Duodenal mucosa (tissue), 2 donors: ENCODE results near the gene MS4A6A.
"Not testable (repeated sequence)": the region's sequence is repeated elsewhere in the genome, so short reads cannot be mapped to it uniquely, and the experiment has no call there.

ENCODE experiments used
- H3K27ac ChIP-seq: one replicate; pipeline ENCODE4 v1.7.0; 2013; ENCODE audit warnings: low read depth, low read length
- H3K27me3 ChIP-seq, 2 donors: one replicate each; pipeline ENCODE4 v1.7.0; 2013; ENCODE audit warnings: low read length in 2 of 2, control low read depth in 1 of 2; ENCODE audit not compliant: insufficient read depth in 2 of 2, control insufficient read depth in 1 of 2
- H3K36me3 ChIP-seq, 2 donors: one replicate each; pipeline ENCODE4 v1.7.0; 2013; ENCODE audit warnings: low read length in 2 of 2, control low read depth in 1 of 2; ENCODE audit not compliant: insufficient read depth in 2 of 2, control insufficient read depth in 1 of 2
- H3K4me1 ChIP-seq, 2 donors: one replicate each; pipeline ENCODE4 v1.7.0; 2013; ENCODE audit warnings: low read length in 2 of 2, control low read depth in 1 of 2; ENCODE audit not compliant: insufficient read depth in 2 of 2, control insufficient read depth in 1 of 2
- H3K4me3 ChIP-seq, 2 donors: one replicate each; pipeline ENCODE4 v1.7.0; 2013; ENCODE audit warnings: low read length in 2 of 2, low read depth in 1 of 2
- H3K9ac ChIP-seq, 2 donors: one replicate each; pipeline ENCODE4 v1.7.0; 2013; ENCODE audit warnings: low read length in 2 of 2, low read depth in 1 of 2
- H3K9me3 ChIP-seq, 2 donors: one replicate each; pipeline ENCODE4 v1.7.0; 2013; ENCODE audit warnings: low read length in 2 of 2, control low read depth in 1 of 2; ENCODE audit not compliant: control insufficient read depth in 1 of 2

MS4A6A gene

DNA sequence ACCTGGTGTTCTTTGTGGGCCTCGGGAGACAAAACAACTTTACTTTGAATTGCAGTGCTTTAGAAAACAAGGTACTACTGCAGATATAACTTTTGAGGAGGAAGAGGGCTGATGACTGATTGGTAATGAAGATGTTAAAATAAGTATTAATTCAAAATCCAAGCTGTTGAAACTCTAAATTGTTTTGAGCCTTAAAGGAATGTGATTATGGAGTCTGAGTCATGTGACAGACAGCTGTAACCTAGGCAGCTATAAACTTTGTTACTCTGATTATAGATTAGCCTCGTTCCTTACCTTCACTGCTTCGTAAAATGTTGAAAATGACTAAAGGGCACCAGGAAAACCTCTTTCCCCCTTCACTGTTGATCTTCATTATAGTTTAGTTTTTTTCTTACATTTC is 51.0 kb downstream of the MS4A6A start:
- H3K9ac ChIP-seq, result no peak overlapping the region
- no peaks in the 10 kb centered on the region for H3K36me3 ChIP-seq
- no peak overlapping the region for H3K4me3 ChIP-seq
- no peak overlapping the region for H3K27ac ChIP-seq
- no peaks in the 10 kb centered on the region for H3K9me3 ChIP-seq
- H3K4me1 ChIP-seq, result no peaks in the 10 kb centered on the region
- no peaks in the 10 kb centered on the region for H3K27me3 ChIP-seq

- Histone ChIP-seq H3K9ac (no peak overlapping the region), H3K36me3 (no peaks in the 10 kb centered on the region), H3K9me3 (no peaks in the 10 kb centered on the region), H3K27ac (no peak overlapping the region), H3K4me3 (no peak overlapping the region), H3K4me1 (peaks cover 0 to 6% of the 10 kb centered on the region in 2 donors), H3K27me3 (no peaks in the 10 kb centered on the region)
These were observed 52.4 kb downstream of the MS4A6A start for GRCh38 chr11:60130496-60130895.

DNA sequence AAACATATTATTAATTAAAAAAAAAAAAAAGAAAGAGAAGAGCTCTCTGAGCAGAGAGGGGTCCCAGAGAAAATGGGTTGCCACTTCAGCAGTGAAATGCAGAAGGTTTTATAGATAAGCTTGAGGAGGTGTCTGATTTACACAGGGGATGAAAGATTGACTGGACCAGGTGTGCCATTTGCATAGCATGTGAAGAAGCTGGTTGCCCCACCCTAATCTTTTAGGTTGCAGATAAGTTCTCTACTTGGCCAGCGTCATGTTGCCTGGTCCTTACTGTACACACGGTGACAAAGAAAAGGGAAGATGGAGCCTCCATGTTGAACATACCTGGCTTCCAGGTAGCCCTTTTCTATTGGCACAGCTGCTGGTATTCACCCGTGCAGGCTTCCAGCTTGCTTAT is 53.0 kb downstream of the MS4A6A start:
- Histone ChIP-seq H3K4me3 (no peak overlapping the region), H3K27me3 (no peaks in the 10 kb centered on the region), H3K27ac (no peak overlapping the region), H3K36me3 (no peaks in the 10 kb centered on the region), H3K9ac (no peak overlapping the region), H3K4me1 (peaks cover 0 to 6% of the 10 kb centered on the region in 2 donors), H3K9me3 (no peaks in the 10 kb centered on the region)

DNA sequence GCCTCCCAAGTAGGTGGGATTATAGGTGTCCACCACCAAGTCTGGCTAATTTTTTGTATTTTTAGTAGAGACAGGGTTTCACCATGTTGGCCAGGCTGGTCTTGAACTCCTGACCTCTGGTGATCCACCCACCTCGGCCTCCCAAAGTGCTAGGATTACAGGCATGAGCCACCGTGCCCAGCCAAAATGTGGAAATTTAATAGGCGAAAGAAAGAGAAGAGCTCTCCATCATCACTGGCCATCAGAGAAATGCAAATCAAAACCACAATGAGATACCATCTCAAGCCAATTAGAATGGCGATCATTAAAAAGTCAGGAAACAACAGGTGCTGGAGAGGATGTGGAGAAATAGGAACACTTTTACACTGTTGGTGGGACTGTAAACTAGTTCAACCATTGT is 54.0 kb downstream of the MS4A6A start:
- H3K4me1 ChIP-seq, H3K27me3 ChIP-seq, H3K27ac ChIP-seq, H3K9me3 ChIP-seq, H3K36me3 ChIP-seq, H3K4me3 ChIP-seq, H3K9ac ChIP-seq: not testable (repeated sequence)

DNA sequence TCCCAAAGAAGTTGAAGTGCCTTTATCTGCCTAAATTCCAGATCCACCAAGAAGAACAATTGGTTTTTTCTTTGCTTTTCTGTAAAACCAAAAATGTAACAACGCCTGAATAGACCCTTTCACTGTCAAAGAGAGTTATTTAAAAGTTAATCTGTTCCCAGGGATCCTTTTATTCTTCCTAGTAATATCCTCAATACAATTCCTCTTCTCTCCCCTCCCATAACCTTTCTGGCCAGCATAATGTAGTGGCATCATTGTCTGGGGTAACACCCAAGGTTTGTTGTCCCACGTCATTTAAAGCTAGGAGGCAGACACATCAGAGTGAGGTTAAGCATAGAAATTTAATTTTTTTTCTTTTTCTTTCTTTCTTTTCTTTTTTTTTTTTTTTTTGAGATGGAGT is 54.5 kb downstream of the MS4A6A start:
- no peak overlapping the region for H3K27ac ChIP-seq
- no peaks in the 10 kb centered on the region for H3K9me3 ChIP-seq
- H3K36me3 ChIP-seq, result no peaks in the 10 kb centered on the region
- no peak overlapping the region for H3K9ac ChIP-seq
- H3K4me3 ChIP-seq, result no peak overlapping the region
- H3K4me1 ChIP-seq, result peaks cover 0 to 6% of the 10 kb centered on the region in 2 donors
- no peaks in the 10 kb centered on the region for H3K27me3 ChIP-seq

- Histone ChIP-seq H3K27ac (no peak overlapping the region), H3K4me3 (no peak overlapping the region), H3K36me3 (no peaks in the 10 kb centered on the region), H3K4me1 (peaks cover 0 to 6% of the 10 kb centered on the region in 2 donors), H3K27me3 (no peaks in the 10 kb centered on the region), H3K9ac (no peak overlapping the region), H3K9me3 (no peaks in the 10 kb centered on the region)
These were observed 55.5 kb downstream of the MS4A6A start for GRCh38 chr11:60127311-60127811.

DNA sequence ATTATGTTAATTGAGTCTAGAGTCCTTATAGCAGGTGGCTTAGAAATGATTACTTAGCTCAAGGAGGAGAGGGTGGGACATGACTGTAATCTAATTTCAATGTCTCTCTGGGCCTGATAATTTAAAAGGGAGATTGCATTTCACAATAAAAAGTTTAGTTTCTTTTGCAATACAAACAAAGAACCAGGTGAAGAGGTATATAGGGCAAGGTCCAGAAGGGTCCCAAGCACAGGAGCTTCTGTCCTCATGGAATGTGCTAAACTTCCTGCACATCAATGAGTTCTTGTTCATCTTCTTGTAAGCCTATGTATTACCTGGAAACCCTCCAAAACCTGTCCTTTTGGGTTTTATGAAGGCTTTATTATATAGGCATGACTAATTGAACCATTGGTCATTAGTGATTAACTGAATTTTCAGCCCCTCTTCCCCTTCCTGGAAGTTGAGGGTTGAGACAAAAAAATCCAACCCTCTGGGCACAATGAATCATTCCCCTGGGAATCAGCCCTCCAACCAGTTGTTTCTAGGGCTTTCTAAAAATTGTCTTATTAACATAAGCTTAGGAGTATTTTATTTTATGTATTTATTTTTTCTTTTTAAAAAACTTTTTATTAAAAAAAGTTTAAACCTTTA is 56.8 kb downstream of the MS4A6A start:
- Histone ChIP-seq H3K27ac (no peak overlapping the region), H3K4me3 (no peak overlapping the region), H3K4me1 (peaks cover 0 to 6% of the 10 kb centered on the region in 2 donors), H3K36me3 (no peaks in the 10 kb centered on the region), H3K27me3 (no peaks in the 10 kb centered on the region), H3K9ac (no peak overlapping the region), H3K9me3 (no peaks in the 10 kb centered on the region)

DNA sequence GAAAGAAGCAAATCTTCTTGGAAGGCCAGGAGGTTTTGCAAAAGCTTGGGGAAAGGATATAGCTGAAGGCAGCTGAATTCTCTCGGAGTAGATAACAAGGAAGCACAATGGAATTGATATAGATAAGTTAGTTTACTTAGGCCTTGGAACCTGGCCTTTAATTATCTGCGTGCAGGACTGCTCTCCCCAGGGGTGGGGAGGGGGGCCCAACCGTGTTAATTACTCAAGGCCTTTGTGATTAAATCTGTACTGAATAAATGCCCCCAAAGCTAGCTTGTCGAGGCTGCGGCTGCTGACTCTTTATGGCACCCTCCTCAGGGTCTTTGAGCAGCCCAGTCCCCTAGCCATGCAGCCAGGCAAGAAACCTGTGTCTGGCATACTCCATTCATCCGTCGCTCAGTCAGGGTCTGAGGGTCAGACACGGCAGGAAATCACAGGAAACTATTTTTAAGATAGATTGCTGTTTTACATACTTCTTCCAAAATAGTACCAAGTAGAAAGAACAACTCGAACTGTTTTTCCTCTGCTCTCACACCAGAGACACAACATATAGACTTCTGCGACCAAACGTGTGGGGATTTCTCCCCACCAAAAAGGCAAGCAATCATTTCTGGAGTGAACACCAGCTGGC is 58.0 kb downstream of the MS4A6A start:
- Histone ChIP-seq H3K4me3 (no peak overlapping the region), H3K27ac (no peak overlapping the region), H3K27me3 (no peaks in the 10 kb centered on the region), H3K9me3 (no peaks in the 10 kb centered on the region), H3K4me1 (peaks cover 0 to 6% of the 10 kb centered on the region in 2 donors), H3K36me3 (no peaks in the 10 kb centered on the region), H3K9ac (no peak overlapping the region)
